K562 treated with DMSO at 1 percent for 4 hours (cell line): Measurements from ENCODE around the gene MT1B. TPM values are rescaled to one million over a fixed set of nuclear protein-coding genes. Genes with fewer than 3 reads are reported as not detected.

Source experiments
- total RNA-seq: library from RNA; unstranded; fragments of 300-600 nt; gene quantifications from 2 replicates; pipeline ENCODE4 v1.2.3, GENCODE V29; 2022; ENCODE audit not compliant: insufficient read depth

The MT1B gene
- total RNA-seq, result not detected in 2 replicates

GRCh38 chr16:56651586-56651985, at the start of gene MT1B:
Gene MT1B (plus strand): TSS chr16:56651886. CDS start chr16:56651954, 68 bp downstream.

GRCh38 chr16:56608043-56608875, 43.4 kb upstream of the MT1B start, which contains the start of gene MT2A:
Gene MT2A (plus strand): TSS chr16:56608584. CDS start chr16:56608656, 72 bp downstream.

GRCh38 chr16:56625140-56625942, 26.3 kb upstream of the MT1B start, which contains the start of gene MT1E:
Gene MT1E (plus strand): TSS chr16:56625781. CDS start chr16:56625852, 71 bp downstream.

DNA sequence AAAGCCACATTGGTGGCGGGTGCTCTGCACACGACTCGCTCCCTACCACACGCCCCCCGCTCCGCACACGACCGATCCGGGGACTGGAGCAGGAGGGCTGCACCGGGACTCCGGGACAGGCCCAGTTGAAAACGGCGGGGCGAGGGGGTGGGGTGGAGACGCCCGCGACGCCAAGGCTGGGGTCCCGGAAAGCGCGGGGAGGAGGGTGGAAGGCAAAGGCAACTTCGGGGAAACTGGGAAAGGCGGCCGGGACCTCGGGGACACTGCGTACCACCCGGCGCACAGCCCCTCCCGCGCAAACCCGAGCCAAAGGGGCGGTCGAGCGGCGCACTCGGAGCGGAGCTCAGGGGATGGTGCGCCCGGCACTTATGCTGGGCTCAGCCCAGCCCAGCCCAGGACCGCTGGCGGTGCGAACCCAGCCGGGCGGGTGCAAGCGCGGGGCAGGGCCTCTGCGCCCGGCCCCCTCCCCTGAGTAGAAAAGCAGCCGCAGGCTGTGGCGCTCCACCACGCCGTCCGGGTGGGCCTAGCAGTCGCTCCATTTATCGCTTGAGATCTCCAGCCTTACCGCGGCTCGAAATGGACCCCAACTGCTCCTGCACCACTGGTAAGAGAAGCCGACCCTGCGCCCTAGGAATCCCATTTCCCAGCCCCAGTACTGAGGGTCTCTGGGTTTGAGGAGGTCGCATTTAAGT, 19.4 kb upstream of the MT1B start, which contains the start of gene MT1M:
Gene MT1M (plus strand): TSS at position 504 of the 692 bp plus-strand sequence. CDS start 73 bp downstream, at position 577.

GRCh38 chr16:56637814-56638750, 13.6 kb upstream of the MT1B start, which contains the start of gene MT1A:
Gene MT1A (plus strand): TSS chr16:56638666. CDS start chr16:56638739, 73 bp downstream.

DNA sequence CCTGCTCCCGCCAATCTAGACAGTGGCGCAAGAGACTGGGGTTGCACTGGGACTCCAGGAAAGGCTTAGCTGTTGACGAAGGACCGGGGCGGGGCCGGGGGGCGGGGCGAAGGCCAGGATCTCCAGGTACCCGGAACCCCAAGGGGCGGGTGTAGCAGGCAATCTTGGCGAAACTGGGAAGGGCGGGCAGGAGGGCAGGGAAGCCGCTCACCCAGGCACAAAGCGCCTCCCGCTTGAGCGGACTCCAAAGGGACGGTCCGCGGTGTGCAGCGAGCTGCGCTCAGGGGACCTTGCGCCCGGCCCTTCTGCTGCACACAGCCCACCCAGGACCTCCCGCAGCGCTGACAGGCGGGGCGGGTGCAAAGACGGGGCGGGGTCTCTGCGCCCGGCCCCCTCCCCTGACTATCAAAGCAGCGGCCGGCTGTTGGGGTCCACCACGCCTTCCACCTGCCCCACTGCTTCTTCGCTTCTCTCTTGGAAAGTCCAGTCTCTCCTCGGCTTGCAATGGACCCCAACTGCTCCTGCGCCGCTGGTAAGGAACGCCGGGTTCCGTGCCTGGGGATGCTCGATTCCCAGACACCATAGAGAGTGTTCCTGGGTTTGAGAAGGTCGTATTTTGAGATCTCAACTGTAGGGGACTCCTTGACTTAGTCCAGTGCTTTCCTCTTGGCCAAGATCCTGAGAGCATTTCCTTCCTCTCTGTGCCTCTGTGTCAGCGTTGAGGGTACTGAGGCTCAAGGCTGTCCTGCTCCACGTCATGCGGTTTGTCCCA, 6.1 kb downstream of the MT1B start, which contains the start of gene MT1F:
Gene MT1F (plus strand): TSS at position 405 of the 772 bp plus-strand sequence. CDS start 100 bp downstream, at position 505.

DNA sequence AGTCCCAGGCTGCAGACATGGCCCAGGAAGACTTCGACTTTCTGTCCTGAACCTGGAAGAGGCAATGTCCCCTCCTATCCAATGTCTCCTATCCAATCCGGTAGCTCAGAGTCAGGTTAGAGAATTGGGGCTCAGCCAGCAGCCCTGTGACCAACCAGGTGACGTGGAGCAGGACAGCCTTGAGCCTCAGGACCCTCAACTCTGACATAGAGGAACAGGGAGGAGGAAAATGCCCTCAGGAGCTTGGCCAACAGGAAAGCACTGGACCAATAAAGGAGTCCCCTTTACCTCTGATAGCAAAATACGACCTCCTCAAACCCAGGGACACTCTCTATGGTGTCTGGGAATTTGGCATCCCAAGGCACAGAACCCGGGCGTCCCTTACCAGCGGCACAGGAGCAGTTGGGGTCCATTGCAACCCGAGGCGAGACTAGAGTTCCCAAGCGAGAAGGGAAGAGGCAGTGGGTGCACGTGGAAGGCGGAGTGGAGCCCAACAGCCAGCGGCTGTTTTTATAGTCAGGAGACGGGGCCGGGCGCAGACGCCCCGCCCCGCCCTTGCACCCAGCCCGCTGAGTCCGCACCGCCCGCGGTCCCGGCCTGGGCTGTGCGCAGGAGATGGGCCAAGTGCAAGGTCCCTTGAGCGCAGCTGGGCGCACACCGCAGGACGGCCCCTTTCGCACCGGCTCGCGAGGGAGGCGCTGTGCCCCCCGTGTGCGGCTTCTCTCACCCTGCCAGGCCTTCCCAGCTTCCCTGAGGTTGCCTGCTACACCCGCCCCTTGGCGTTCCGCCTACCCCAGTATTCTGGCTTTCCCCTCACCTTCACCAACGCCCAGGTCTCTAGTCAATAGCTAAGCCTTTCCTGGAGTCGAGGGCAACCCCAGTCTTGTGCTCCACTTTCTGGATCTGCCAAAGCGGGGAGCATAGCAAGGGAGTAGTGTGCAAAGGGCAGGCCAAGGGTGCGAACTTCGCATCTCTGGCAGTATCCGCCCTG, 16.2 kb downstream of the MT1B start, which contains the start of gene MT1G:
Gene MT1G (minus strand): TSS at position 485 of the 991 bp plus-strand sequence. CDS start 72 bp downstream, at position 413.

DNA sequence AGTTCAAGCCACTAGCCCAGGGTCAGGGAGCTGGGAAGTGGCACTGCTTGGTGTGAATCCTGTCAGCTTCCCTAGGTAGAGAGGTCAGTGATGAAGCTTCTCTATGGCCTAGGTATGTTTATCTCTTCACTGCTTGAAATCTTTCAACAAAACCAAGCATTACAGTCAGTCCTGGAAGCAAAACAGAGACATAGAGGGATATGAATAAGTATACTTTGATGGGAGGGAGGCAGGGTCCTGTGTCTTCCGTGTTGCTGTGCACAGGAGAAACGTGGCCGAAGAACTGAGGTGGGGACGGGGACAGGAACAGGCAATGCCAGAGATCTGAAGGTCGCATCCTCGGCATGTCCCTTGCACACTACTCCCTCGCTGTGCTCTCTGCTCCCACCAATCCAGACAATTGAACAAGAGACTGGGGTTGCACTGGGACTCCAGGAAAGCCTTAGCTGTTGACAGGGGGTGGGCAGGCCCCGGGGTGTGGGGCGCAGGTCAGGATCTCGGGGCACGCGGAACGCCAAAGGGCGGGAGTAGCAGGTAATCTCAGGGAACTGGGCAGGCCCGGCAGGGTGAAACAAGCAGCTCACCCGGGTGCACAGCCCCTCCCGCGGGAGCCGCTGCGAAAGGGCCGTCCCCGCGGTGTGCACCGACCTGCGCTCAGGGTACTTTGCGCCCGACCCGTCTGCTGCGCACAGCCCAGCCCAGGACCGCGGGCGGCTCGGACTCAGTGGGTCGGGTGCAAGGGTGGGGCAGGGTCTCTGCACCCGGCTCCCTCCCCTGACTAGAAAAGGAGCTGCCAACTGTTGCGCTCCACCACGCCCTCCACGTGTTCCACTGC, 17.5 kb downstream of the MT1B start, which contains the start of gene MT1H:
Gene MT1H (plus strand): TSS at position 810 of the 835 bp plus-strand sequence. CDS start 71 bp downstream, outside the sequence.

GRCh38 chr16:56681939-56682702, 30.4 kb downstream of the MT1B start, which contains the start of gene MT1X:
Gene MT1X (plus strand): TSS chr16:56682470. CDS start chr16:56682541, 71 bp downstream.

Other genes with a start within 250 kb of the MT1B start
- gene AMFR, start 226.3 kb upstream of the MT1B start, total RNA-seq, result 106 and 107 TPM in 2 replicates
- 39.5 and 63.7 TPM in 2 replicates for gene NUDT21, start 200.6 kb upstream of the MT1B start, total RNA-seq
- gene OGFOD1, start 200.3 kb upstream of the MT1B start, total RNA-seq, result 23.1 and 26.9 TPM in 2 replicates
- 12.4 and 21.7 TPM in 2 replicates for gene BBS2, start 131.9 kb upstream of the MT1B start, total RNA-seq
- gene MT4, start 86.8 kb upstream of the MT1B start, total RNA-seq, result not detected in 2 replicates
- gene MT3, start 62.4 kb upstream of the MT1B start, total RNA-seq, result not detected in 2 replicates
- gene MT2A, start 43.3 kb upstream of the MT1B start, total RNA-seq, result 10.0 and 23.8 TPM in 2 replicates
- not detected in 2 replicates for gene MT1E, start 26.1 kb upstream of the MT1B start, total RNA-seq
- not detected in 2 replicates for gene MT1M, start 19.2 kb upstream of the MT1B start, total RNA-seq
- not detected in 2 replicates for gene MT1A, start 13.2 kb upstream of the MT1B start, total RNA-seq
- not detected in 2 replicates for gene MT1F, start 6.1 kb downstream of the MT1B start, total RNA-seq
- not detected in 2 replicates for gene MT1G, start 16.2 kb downstream of the MT1B start, total RNA-seq
- not detected in 2 replicates for gene MT1H, start 17.9 kb downstream of the MT1B start, total RNA-seq
- 12.9 TPM in 1 of 2 replicates, not detected in the other for gene MT1X, start 30.6 kb downstream of the MT1B start, total RNA-seq
- 55.8 and 61.2 TPM in 2 replicates for gene NUP93, start 78.2 kb downstream of the MT1B start, total RNA-seq
- gene SLC12A3, start 213.3 kb downstream of the MT1B start, total RNA-seq, result not detected in 2 replicates